T-helper 2 cell treated with Interferon-gamma antibody and Interleukin-4, amounts not matched to agents 5 μg/mL and 100 μg/mL, for 36 hours (primary cell): ENCODE data around the gene B4GALNT2.
"Not testable (repeated sequence)": the region's sequence is repeated elsewhere in the genome, so short reads cannot be mapped to it uniquely, and the experiment has no call there.

Experiments used
- DNase-seq: peaks from one replicate; pipeline ENCODE4 v3.0.0; 2021; ENCODE audit warnings: low spot score
- H3K27ac Mint-ChIP-seq: one replicate; pipeline ENCODE4 v1.8.0; 2021; ENCODE audit warnings: mild to moderate bottlenecking, mixed read lengths
- H3K27me3 Mint-ChIP-seq: one replicate; pipeline ENCODE4 v1.8.0; 2021; ENCODE audit warnings: low read depth, mixed read lengths
- H3K36me3 Mint-ChIP-seq: one replicate; pipeline ENCODE4 v1.8.0; 2021; ENCODE audit warnings: low read depth, mixed read lengths
- H3K4me1 Mint-ChIP-seq: one replicate; pipeline ENCODE4 v1.8.0; 2021; ENCODE audit warnings: low read depth, mixed read lengths
- H3K4me3 Mint-ChIP-seq: one replicate; pipeline ENCODE4 v1.8.0; 2022; ENCODE audit warnings: mild to moderate bottlenecking, moderate library complexity, mixed read lengths
- H3K9me3 Mint-ChIP-seq: one replicate; pipeline ENCODE4 v1.8.0; 2021; ENCODE audit warnings: mixed read lengths

B4GALNT2 gene

GRCh38 chr17:49129359-49129950, 3.1 kb upstream of the B4GALNT2 start:
- H3K27ac Mint-ChIP-seq, H3K4me3 Mint-ChIP-seq, DNase-seq, H3K9me3 Mint-ChIP-seq, H3K36me3 Mint-ChIP-seq, H3K4me1 Mint-ChIP-seq: not testable (repeated sequence)
- H3K27me3 Mint-ChIP-seq = peaks cover 63% of the 10 kb centered on the region

- Mint-ChIP-seq H3K27ac (no peak overlapping the region), H3K27me3 (peaks cover 72% of the 10 kb centered on the region), H3K4me3 (no peak overlapping the region), H3K4me1 (peaks cover 3% of the 10 kb centered on the region), H3K9me3 (no peaks in the 10 kb centered on the region), H3K36me3 (no peaks in the 10 kb centered on the region)
- no peak for DNase-seq
Measured at GRCh38 chr17:49130891-49131290, 1.7 kb upstream of the B4GALNT2 start.

- Mint-ChIP-seq H3K27ac (no peak overlapping the region), H3K4me3 (peak overlapping the region; percentile 45), H3K27me3 (peaks cover 72% of the 10 kb centered on the region), H3K36me3 (no peaks in the 10 kb centered on the region), H3K9me3 (no peaks in the 10 kb centered on the region), H3K4me1 (peaks cover 3% of the 10 kb centered on the region)
- DNase-seq = no peak
Measured at GRCh38 chr17:49132317-49132698, 261 bp upstream of the B4GALNT2 start.

- H3K27me3 Mint-ChIP-seq = peaks cover 42% of the 10 kb centered on the region
- no peak overlapping the region for H3K4me3 Mint-ChIP-seq
- no peaks in the 10 kb centered on the region for H3K36me3 Mint-ChIP-seq
- peaks cover 3% of the 10 kb centered on the region for H3K4me1 Mint-ChIP-seq
- no peaks in the 10 kb centered on the region for H3K9me3 Mint-ChIP-seq
- no peak overlapping the region for H3K27ac Mint-ChIP-seq
- DNase-seq = no peak
Measured at GRCh38 chr17:49136335-49136734, 3.8 kb downstream of the B4GALNT2 start.

GRCh38 chr17:49145654-49146053, 13.1 kb downstream of the B4GALNT2 start:
- H3K27ac Mint-ChIP-seq, H3K4me1 Mint-ChIP-seq, H3K36me3 Mint-ChIP-seq, H3K4me3 Mint-ChIP-seq, DNase-seq, H3K9me3 Mint-ChIP-seq: not testable (repeated sequence)
- H3K27me3 Mint-ChIP-seq = peaks cover 26% of the 10 kb centered on the region

GRCh38 chr17:49146620-49147306, 14.2 kb downstream of the B4GALNT2 start:
- H3K27ac Mint-ChIP-seq = no peak overlapping the region

GRCh38 chr17:49148171-49148570, 15.6 kb downstream of the B4GALNT2 start:
- H3K9me3 Mint-ChIP-seq = no peaks in the 10 kb centered on the region
- no peak overlapping the region for H3K4me3 Mint-ChIP-seq
- no peaks in the 10 kb centered on the region for H3K36me3 Mint-ChIP-seq
- DNase-seq = no peak
- H3K4me1 Mint-ChIP-seq = no peaks in the 10 kb centered on the region
- peaks cover 17% of the 10 kb centered on the region for H3K27me3 Mint-ChIP-seq
- H3K27ac Mint-ChIP-seq = no peak overlapping the region

More at GRCh38 chr17:49146620-49147306, 14.2 kb downstream of the B4GALNT2 start:
- Mint-ChIP-seq H3K27me3 (peaks cover 22% of the 10 kb centered on the region), H3K9me3 (no peaks in the 10 kb centered on the region), H3K4me1 (no peaks in the 10 kb centered on the region), H3K36me3 (no peaks in the 10 kb centered on the region), H3K4me3 (no peak overlapping the region)
- DNase-seq = no peak

- no peak for DNase-seq
- no peaks in the 10 kb centered on the region for H3K36me3 Mint-ChIP-seq
- no peaks in the 10 kb centered on the region for H3K4me1 Mint-ChIP-seq
- no peaks in the 10 kb centered on the region for H3K9me3 Mint-ChIP-seq
- H3K27me3 Mint-ChIP-seq = peaks cover 3% of the 10 kb centered on the region
- H3K27ac Mint-ChIP-seq = no peak overlapping the region
- H3K4me3 Mint-ChIP-seq = no peak overlapping the region
Measured at GRCh38 chr17:49151996-49152395, 19.4 kb downstream of the B4GALNT2 start.

GRCh38 chr17:49156256-49156655, 23.7 kb downstream of the B4GALNT2 start:
- H3K36me3 Mint-ChIP-seq = no peaks in the 10 kb centered on the region
- no peaks in the 10 kb centered on the region for H3K4me1 Mint-ChIP-seq
- H3K9me3 Mint-ChIP-seq = no peaks in the 10 kb centered on the region
- no peak overlapping the region for H3K27ac Mint-ChIP-seq
- no peak for DNase-seq
- peaks cover 23% of the 10 kb centered on the region for H3K27me3 Mint-ChIP-seq
- H3K4me3 Mint-ChIP-seq = no peak overlapping the region

- H3K4me3 Mint-ChIP-seq = no peak overlapping the region
- H3K36me3 Mint-ChIP-seq = no peaks in the 10 kb centered on the region
- H3K27me3 Mint-ChIP-seq = peaks cover 25% of the 10 kb centered on the region
- H3K27ac Mint-ChIP-seq = no peak overlapping the region
- H3K9me3 Mint-ChIP-seq = no peaks in the 10 kb centered on the region
- no peak for DNase-seq
- H3K4me1 Mint-ChIP-seq = no peaks in the 10 kb centered on the region
Measured at GRCh38 chr17:49157784-49158183, 25.2 kb downstream of the B4GALNT2 start.

GRCh38 chr17:49162866-49163265, 30.3 kb downstream of the B4GALNT2 start:
- Mint-ChIP-seq H3K9me3 (no peaks in the 10 kb centered on the region), H3K4me3 (no peak overlapping the region), H3K36me3 (no peaks in the 10 kb centered on the region), H3K27me3 (peaks cover 29% of the 10 kb centered on the region), H3K27ac (no peak overlapping the region), H3K4me1 (no peaks in the 10 kb centered on the region)
- no peak for DNase-seq

GRCh38 chr17:49165143-49165542, 32.6 kb downstream of the B4GALNT2 start:
- no peak for DNase-seq
- Mint-ChIP-seq H3K9me3 (no peaks in the 10 kb centered on the region), H3K27me3 (peaks cover 28% of the 10 kb centered on the region), H3K4me3 (no peak overlapping the region), H3K4me1 (no peaks in the 10 kb centered on the region), H3K36me3 (no peaks in the 10 kb centered on the region), H3K27ac (no peak overlapping the region)

- no peak overlapping the region for H3K27ac Mint-ChIP-seq
- H3K27me3 Mint-ChIP-seq = peaks cover 36% of the 10 kb centered on the region
- peaks cover 1% of the 10 kb centered on the region for H3K9me3 Mint-ChIP-seq
- H3K4me1 Mint-ChIP-seq = no peaks in the 10 kb centered on the region
- no peak for DNase-seq
- no peak overlapping the region for H3K4me3 Mint-ChIP-seq
- no peaks in the 10 kb centered on the region for H3K36me3 Mint-ChIP-seq
Measured at GRCh38 chr17:49168706-49169105, 36.1 kb downstream of the B4GALNT2 start.

GRCh38 chr17:49170216-49170615, 37.6 kb downstream of the B4GALNT2 start:
- Mint-ChIP-seq H3K9me3 (peaks cover 13% of the 10 kb centered on the region), H3K27ac (no peak overlapping the region), H3K36me3 (no peaks in the 10 kb centered on the region), H3K27me3 (peaks cover 36% of the 10 kb centered on the region), H3K4me1 (no peaks in the 10 kb centered on the region), H3K4me3 (no peak overlapping the region)
- DNase-seq = no peak

GRCh38 chr17:49170711-49171110, 38.1 kb downstream of the B4GALNT2 start:
- not testable (repeated sequence) for DNase-seq, H3K27ac Mint-ChIP-seq, H3K4me3 Mint-ChIP-seq, H3K36me3 Mint-ChIP-seq, H3K4me1 Mint-ChIP-seq
- Mint-ChIP-seq H3K27me3 (peaks cover 34% of the 10 kb centered on the region), H3K9me3 (peaks cover 18% of the 10 kb centered on the region)
